Activated naive CD4-positive, alpha-beta T cell treated with anti-CD3 and anti-CD28 coated beads, Interleukin-2, amount 50 U/mL, for 24 hours (primary cell): ENCODE results near the gene LHFPL2.
"Not testable (repeated sequence)": the region's sequence is repeated elsewhere in the genome, so short reads cannot be mapped to it uniquely, and the experiment has no call there.

Experiments used
- H3K27ac Mint-ChIP-seq: one replicate; pipeline ENCODE4 v1.8.0; 2021; ENCODE audit warnings: mild to moderate bottlenecking, mixed read lengths
- H3K27me3 Mint-ChIP-seq: one replicate; pipeline ENCODE4 v1.8.0; 2021; ENCODE audit warnings: mixed read lengths
- H3K36me3 Mint-ChIP-seq: one replicate; pipeline ENCODE4 v1.8.0; 2021; ENCODE audit warnings: mixed read lengths
- H3K4me1 Mint-ChIP-seq: one replicate; pipeline ENCODE4 v1.8.0; 2021; ENCODE audit warnings: mixed read lengths
- H3K4me3 Mint-ChIP-seq: one replicate; pipeline ENCODE4 v1.8.0; 2021; ENCODE audit warnings: mild to moderate bottlenecking, mixed read lengths
- H3K9me3 Mint-ChIP-seq: one replicate; pipeline ENCODE4 v1.8.0; 2021; ENCODE audit warnings: mixed read lengths

Gene LHFPL2

GRCh38 chr5:78672154-78672553 lies 23.6 kb upstream of the LHFPL2 start:
- Mint-ChIP-seq H3K4me3 (no peak overlapping the region), H3K27me3 (peaks cover 5% of the 10 kb centered on the region), H3K9me3 (no peaks in the 10 kb centered on the region), H3K27ac (no peak overlapping the region), H3K4me1 (no peaks in the 10 kb centered on the region), H3K36me3 (no peaks in the 10 kb centered on the region)

- peaks cover 5% of the 10 kb centered on the region for H3K27me3 Mint-ChIP-seq
- H3K4me1 Mint-ChIP-seq = no peaks in the 10 kb centered on the region
- H3K4me3 Mint-ChIP-seq = no peak overlapping the region
- H3K36me3 Mint-ChIP-seq = no peaks in the 10 kb centered on the region
- H3K9me3 Mint-ChIP-seq = no peaks in the 10 kb centered on the region
- H3K27ac Mint-ChIP-seq = no peak overlapping the region
These were observed 23.0 kb upstream of the LHFPL2 start for GRCh38 chr5:78671609-78672008.

GRCh38 chr5:78670701-78671269 lies 22.2 kb upstream of the LHFPL2 start:
- H3K36me3 Mint-ChIP-seq = no peaks in the 10 kb centered on the region

GRCh38 chr5:78669331-78669730 lies 20.8 kb upstream of the LHFPL2 start:
- Mint-ChIP-seq H3K27me3 (peaks cover 7% of the 10 kb centered on the region), H3K4me3 (no peak overlapping the region), H3K9me3 (no peaks in the 10 kb centered on the region), H3K36me3 (no peaks in the 10 kb centered on the region), H3K4me1 (no peaks in the 10 kb centered on the region), H3K27ac (no peak overlapping the region)

More at GRCh38 chr5:78670701-78671269, 22.2 kb upstream of the LHFPL2 start:
- H3K4me1 Mint-ChIP-seq = no peaks in the 10 kb centered on the region
- H3K9me3 Mint-ChIP-seq = no peaks in the 10 kb centered on the region
- H3K27me3 Mint-ChIP-seq = peaks cover 7% of the 10 kb centered on the region
- no peak overlapping the region for H3K4me3 Mint-ChIP-seq
- no peak overlapping the region for H3K27ac Mint-ChIP-seq

- Mint-ChIP-seq H3K27ac (no peak overlapping the region), H3K36me3 (no peaks in the 10 kb centered on the region), H3K9me3 (no peaks in the 10 kb centered on the region), H3K27me3 (peaks cover 3% of the 10 kb centered on the region), H3K4me1 (no peaks in the 10 kb centered on the region), H3K4me3 (no peak overlapping the region)
These were observed 19.0 kb upstream of the LHFPL2 start for GRCh38 chr5:78667461-78668103.

- H3K36me3 Mint-ChIP-seq, H3K27me3 Mint-ChIP-seq, H3K4me1 Mint-ChIP-seq: not testable (repeated sequence)
These were observed 18.4 kb upstream of the LHFPL2 start for GRCh38 chr5:78666975-78667374.

GRCh38 chr5:78666041-78666444 lies 17.5 kb upstream of the LHFPL2 start:
- no peak overlapping the region for H3K27ac Mint-ChIP-seq
- no peak overlapping the region for H3K4me3 Mint-ChIP-seq
- no peaks in the 10 kb centered on the region for H3K36me3 Mint-ChIP-seq
- no peaks in the 10 kb centered on the region for H3K9me3 Mint-ChIP-seq
- peaks cover 3% of the 10 kb centered on the region for H3K27me3 Mint-ChIP-seq
- H3K4me1 Mint-ChIP-seq = no peaks in the 10 kb centered on the region

More at GRCh38 chr5:78666975-78667374, 18.4 kb upstream of the LHFPL2 start:
- not testable (repeated sequence) for H3K4me3 Mint-ChIP-seq, H3K9me3 Mint-ChIP-seq, H3K27ac Mint-ChIP-seq

- Mint-ChIP-seq H3K4me1 (no peaks in the 10 kb centered on the region), H3K4me3 (no peak overlapping the region), H3K9me3 (no peaks in the 10 kb centered on the region), H3K27me3 (peaks cover 3% of the 10 kb centered on the region), H3K27ac (no peak overlapping the region), H3K36me3 (no peaks in the 10 kb centered on the region)
These were observed 17.0 kb upstream of the LHFPL2 start for GRCh38 chr5:78665534-78665933.

- H3K9me3 Mint-ChIP-seq = no peaks in the 10 kb centered on the region
- H3K4me1 Mint-ChIP-seq = no peaks in the 10 kb centered on the region
- peaks cover 4% of the 10 kb centered on the region for H3K27me3 Mint-ChIP-seq
- H3K4me3 Mint-ChIP-seq = no peak overlapping the region
- H3K36me3 Mint-ChIP-seq = no peaks in the 10 kb centered on the region
- H3K27ac Mint-ChIP-seq = no peak overlapping the region
These were observed 13.8 kb upstream of the LHFPL2 start for GRCh38 chr5:78662323-78662722.

GRCh38 chr5:78661691-78662090 lies 13.1 kb upstream of the LHFPL2 start:
- no peaks in the 10 kb centered on the region for H3K4me1 Mint-ChIP-seq
- H3K27ac Mint-ChIP-seq = no peak overlapping the region
- peaks cover 7% of the 10 kb centered on the region for H3K27me3 Mint-ChIP-seq
- H3K36me3 Mint-ChIP-seq = no peaks in the 10 kb centered on the region
- H3K9me3 Mint-ChIP-seq = no peaks in the 10 kb centered on the region
- H3K4me3 Mint-ChIP-seq = no peak overlapping the region

- no peaks in the 10 kb centered on the region for H3K9me3 Mint-ChIP-seq
- H3K27me3 Mint-ChIP-seq = peaks cover 8% of the 10 kb centered on the region
- H3K4me1 Mint-ChIP-seq = no peaks in the 10 kb centered on the region
- H3K4me3 Mint-ChIP-seq = no peak overlapping the region
- no peaks in the 10 kb centered on the region for H3K36me3 Mint-ChIP-seq
- H3K27ac Mint-ChIP-seq = no peak overlapping the region
These were observed 12.5 kb upstream of the LHFPL2 start for GRCh38 chr5:78661044-78661443.

GRCh38 chr5:78660401-78660800 lies 11.8 kb upstream of the LHFPL2 start:
- Mint-ChIP-seq H3K4me3 (no peak overlapping the region), H3K4me1 (no peaks in the 10 kb centered on the region), H3K27ac (no peak overlapping the region), H3K36me3 (no peaks in the 10 kb centered on the region), H3K9me3 (no peaks in the 10 kb centered on the region), H3K27me3 (peaks cover 8% of the 10 kb centered on the region)

GRCh38 chr5:78659714-78660113 lies 11.1 kb upstream of the LHFPL2 start:
- peaks cover 8% of the 10 kb centered on the region for H3K27me3 Mint-ChIP-seq
- H3K27ac Mint-ChIP-seq = no peak overlapping the region
- H3K9me3 Mint-ChIP-seq = no peaks in the 10 kb centered on the region
- H3K4me1 Mint-ChIP-seq = no peaks in the 10 kb centered on the region
- no peak overlapping the region for H3K4me3 Mint-ChIP-seq
- no peaks in the 10 kb centered on the region for H3K36me3 Mint-ChIP-seq

GRCh38 chr5:78659114-78659513 lies 10.5 kb upstream of the LHFPL2 start:
- Mint-ChIP-seq H3K4me3 (no peak overlapping the region), H3K9me3 (no peaks in the 10 kb centered on the region), H3K36me3 (no peaks in the 10 kb centered on the region), H3K4me1 (no peaks in the 10 kb centered on the region), H3K27me3 (peaks cover 8% of the 10 kb centered on the region), H3K27ac (no peak overlapping the region)

GRCh38 chr5:78657201-78657600 lies 8.6 kb upstream of the LHFPL2 start:
- Mint-ChIP-seq H3K4me3 (no peak overlapping the region), H3K4me1 (no peaks in the 10 kb centered on the region), H3K27me3 (peaks cover 12% of the 10 kb centered on the region), H3K36me3 (no peaks in the 10 kb centered on the region), H3K9me3 (no peaks in the 10 kb centered on the region), H3K27ac (no peak overlapping the region)

- Mint-ChIP-seq H3K27me3 (peaks cover 18% of the 10 kb centered on the region), H3K4me3 (no peak overlapping the region), H3K27ac (no peak overlapping the region), H3K4me1 (no peaks in the 10 kb centered on the region), H3K9me3 (no peaks in the 10 kb centered on the region), H3K36me3 (no peaks in the 10 kb centered on the region)
These were observed 7.2 kb upstream of the LHFPL2 start for GRCh38 chr5:78655746-78656290.
